ENCODE data around the gene CERS6. TPM values are rescaled to one million over a fixed set of nuclear protein-coding genes. Genes with fewer than 3 reads are reported as not detected.

Gene CERS6
- polyA plus RNA-seq, 3 donors, result 7.6 to 17.7 (median 15.6) TPM

DNA sequence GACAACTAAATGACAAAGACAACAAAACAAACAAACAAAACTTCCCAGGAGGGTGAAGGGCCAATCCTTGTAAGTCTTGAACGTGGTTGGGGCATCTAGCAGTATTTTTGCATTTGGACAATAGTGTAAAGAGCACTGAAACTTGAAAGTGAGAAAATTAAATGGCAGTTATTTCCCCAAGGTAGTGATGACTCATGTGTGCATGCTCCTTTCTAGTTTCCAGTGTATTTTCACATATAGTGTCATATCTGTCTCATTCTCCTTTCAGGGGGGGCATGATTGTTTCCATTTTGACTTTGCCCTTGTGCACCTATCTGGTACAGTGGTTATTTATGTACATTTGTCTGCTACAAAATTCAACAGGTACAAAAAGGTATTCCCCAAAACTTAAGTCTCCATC, 39.5 kb downstream of the CERS6 start:
- peak overlapping the region in 1 of 7 donors; percentile 62 for H3K27ac Mint-ChIP-seq
- Histone ChIP-seq H3K4me1 (ENCODE audit: control insufficient read depth in 1 of 2, insufficient read depth in 2 of 2, low read length in 2 of 2) (peaks cover 10 to 12% of the 10 kb centered on the region in 2 donors), H3K4me2 (replicated peaks; ENCODE audit: extremely low read depth, low read length, poor library complexity, severe bottlenecking) (no peak overlapping the region), H3K9me3 (replicated peaks in 1 of 2; ENCODE audit: control insufficient read depth in 1 of 2, insufficient read depth in 1 of 2, low read length in 2 of 2) (no peaks in the 10 kb centered on the region), H3K36me3 (replicated peaks in 1 of 2; ENCODE audit: control insufficient read depth in 1 of 2, insufficient read depth in 2 of 2, low read length in 2 of 2) (peaks cover 3 to 5% of the 10 kb centered on the region in 2 donors), H2AFZ (ENCODE audit: insufficient read depth, low read depth, low read length, poor library complexity, severe bottlenecking) (no peak overlapping the region), H3K27me3 (ENCODE audit: control insufficient read depth in 2 of 2, insufficient read depth in 2 of 2, low read length in 2 of 2) (no peaks in the 10 kb centered on the region), H3K27ac (ENCODE audit: low read depth in 1 of 2, low read length in 2 of 2) (no peak overlapping the region), H3K9ac (ENCODE audit: insufficient read depth, low read length, poor library complexity, severe bottlenecking) (no peak overlapping the region), H4K20me1 (ENCODE audit: insufficient read depth, low read length) (peaks cover 23% of the 10 kb centered on the region), H3K4me3 (replicated peaks in 1 of 3; ENCODE audit: low read depth in 2 of 3, low read length in 3 of 3) (no peak overlapping the region), H3K79me2 (ENCODE audit: insufficient read depth, low read length) (peaks cover 94% of the 10 kb centered on the region)
- H3K4me3 Mint-ChIP-seq, result no peak overlapping the region
- peaks cover 0 to 1% (median 0%) of the 10 kb centered on the region in 3 donors for H3K27me3 Mint-ChIP-seq (ENCODE audit: low read depth in 3 of 3)
- TF ChIP-seq, protein P1, sequence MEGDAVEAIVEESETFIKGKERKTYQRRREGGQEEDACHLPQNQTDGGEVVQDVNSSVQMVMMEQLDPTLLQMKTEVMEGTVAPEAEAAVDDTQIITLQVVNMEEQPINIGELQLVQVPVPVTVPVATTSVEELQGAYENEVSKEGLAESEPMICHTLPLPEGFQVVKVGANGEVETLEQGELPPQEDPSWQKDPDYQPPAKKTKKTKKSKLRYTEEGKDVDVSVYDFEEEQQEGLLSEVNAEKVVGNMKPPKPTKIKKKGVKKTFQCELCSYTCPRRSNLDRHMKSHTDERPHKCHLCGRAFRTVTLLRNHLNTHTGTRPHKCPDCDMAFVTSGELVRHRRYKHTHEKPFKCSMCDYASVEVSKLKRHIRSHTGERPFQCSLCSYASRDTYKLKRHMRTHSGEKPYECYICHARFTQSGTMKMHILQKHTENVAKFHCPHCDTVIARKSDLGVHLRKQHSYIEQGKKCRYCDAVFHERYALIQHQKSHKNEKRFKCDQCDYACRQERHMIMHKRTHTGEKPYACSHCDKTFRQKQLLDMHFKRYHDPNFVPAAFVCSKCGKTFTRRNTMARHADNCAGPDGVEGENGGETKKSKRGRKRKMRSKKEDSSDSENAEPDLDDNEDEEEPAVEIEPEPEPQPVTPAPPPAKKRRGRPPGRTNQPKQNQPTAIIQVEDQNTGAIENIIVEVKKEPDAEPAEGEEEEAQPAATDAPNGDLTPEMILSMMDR (IDR thresholded peaks at IDR 0.05), result no peak
- H3K9me3 Mint-ChIP-seq, result peaks cover 0 to 13% (median 6%) of the 10 kb centered on the region in 7 donors
- H3K36me3 Mint-ChIP-seq, result peaks cover 8 to 15% of the 10 kb centered on the region in 2 donors
- intact Hi-C loops (cut with micrococcal nuclease), result no loop called here
- H3K4me1 Mint-ChIP-seq, result peaks cover 40% of the 10 kb centered on the region
- DNase-seq, result no peak
- no CpG with 5 or more reads among the region's 1 CpG for WGBS (ENCODE audit: insufficient coverage)

DNA sequence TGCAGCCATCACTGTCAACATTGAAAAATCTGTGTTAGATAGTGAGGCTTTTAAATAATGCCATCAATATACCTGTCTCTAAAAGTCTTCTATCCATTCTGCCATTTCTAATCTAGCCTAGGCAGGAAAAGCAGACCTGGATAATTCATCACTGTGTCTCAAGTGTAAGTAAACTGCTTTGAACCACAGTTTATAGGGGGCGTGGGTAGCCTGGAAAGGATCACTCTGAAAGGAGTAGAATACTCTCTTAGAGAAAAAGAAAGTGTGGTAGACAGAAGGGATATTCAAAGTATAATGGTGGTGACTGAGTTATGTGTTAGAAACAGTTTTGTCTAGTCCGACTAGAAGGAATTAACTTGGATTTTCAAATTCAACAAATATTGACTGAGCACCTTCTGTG, 40.8 kb downstream of the CERS6 start:
- WGBS (ENCODE audit: insufficient coverage), result no CpG with 5 or more reads among the region's 2 CpGs
- peaks cover 3 to 6% of the 10 kb centered on the region in 2 donors for H3K9me3 ChIP-seq (replicated peaks in 1 of 2; ENCODE audit: control insufficient read depth in 1 of 2, insufficient read depth in 1 of 2, low read length in 2 of 2)
- DNase-seq, result no peak
- H3K4me1 ChIP-seq (ENCODE audit: control insufficient read depth in 1 of 2, insufficient read depth in 2 of 2, low read length in 2 of 2), result no peaks in the 10 kb centered on the region
- no peak overlapping the region for H3K4me3 Mint-ChIP-seq
- peaks cover 100% of the 10 kb centered on the region for H3K79me2 ChIP-seq (ENCODE audit: insufficient read depth, low read length)
- no peak overlapping the region for H3K4me2 ChIP-seq (replicated peaks; ENCODE audit: extremely low read depth, low read length, poor library complexity, severe bottlenecking)
- TF ChIP-seq, protein P1 (IDR thresholded peaks at IDR 0.05), result no peak
- H3K9ac ChIP-seq (ENCODE audit: insufficient read depth, low read length, poor library complexity, severe bottlenecking), result no peak overlapping the region
- no peak overlapping the region for H3K27ac ChIP-seq (ENCODE audit: low read depth in 1 of 2, low read length in 2 of 2)
- H3K27me3 ChIP-seq (ENCODE audit: control insufficient read depth in 2 of 2, insufficient read depth in 2 of 2, low read length in 2 of 2), result no peaks in the 10 kb centered on the region
- H3K4me3 ChIP-seq (replicated peaks in 1 of 3; ENCODE audit: low read depth in 2 of 3, low read length in 3 of 3), result no peak overlapping the region
- H3K27ac Mint-ChIP-seq, result no peak overlapping the region
- H3K27me3 Mint-ChIP-seq (ENCODE audit: low read depth in 3 of 3), result peaks cover 0 to 1% (median 0%) of the 10 kb centered on the region in 3 donors
- intact Hi-C loops (cut with micrococcal nuclease), result no loop called here
- peaks cover 26% of the 10 kb centered on the region for H3K4me1 Mint-ChIP-seq
- H3K36me3 Mint-ChIP-seq, result peaks cover 15 to 16% of the 10 kb centered on the region in 2 donors
- H3K9me3 Mint-ChIP-seq, result peaks cover 2 to 20% (median 12%) of the 10 kb centered on the region in 7 donors
- no peak overlapping the region for H2AFZ ChIP-seq (ENCODE audit: insufficient read depth, low read depth, low read length, poor library complexity, severe bottlenecking)
- peaks cover 3 to 11% of the 10 kb centered on the region in 2 donors for H3K36me3 ChIP-seq (replicated peaks in 1 of 2; ENCODE audit: control insufficient read depth in 1 of 2, insufficient read depth in 2 of 2, low read length in 2 of 2)
- H4K20me1 ChIP-seq (ENCODE audit: insufficient read depth, low read length), result peaks cover 23% of the 10 kb centered on the region
